ENCODE data around the gene ZNF384.

Gene ZNF384

GRCh38 chr12:6640497-6640896, 48.7 kb downstream of the ZNF384 start:
- peaks cover 13% of the 10 kb centered on the region for H3K9me3 Mint-ChIP-seq
- TF ChIP-seq CTCF (IDR thresholded peaks at IDR 0.05): no peak
- DNase-seq: no peak
- H3K36me3 Mint-ChIP-seq (ENCODE audit: low read depth): peaks cover 5% of the 10 kb centered on the region
- peaks cover 37% of the 10 kb centered on the region for H3K4me1 Mint-ChIP-seq
- no peak overlapping the region for H3K4me3 Mint-ChIP-seq
- no peak overlapping the region for H3K27ac Mint-ChIP-seq
- H3K27me3 Mint-ChIP-seq (ENCODE audit: low read depth, poor library complexity): peaks cover 9% of the 10 kb centered on the region

GRCh38 chr12:6639151-6639801, 49.9 kb downstream of the ZNF384 start:
- no peak overlapping the region for H3K27ac Mint-ChIP-seq
- H3K4me1 Mint-ChIP-seq: peaks cover 32% of the 10 kb centered on the region
- H3K4me3 Mint-ChIP-seq: no peak overlapping the region
- H3K27me3 Mint-ChIP-seq (ENCODE audit: low read depth, poor library complexity): peaks cover 9% of the 10 kb centered on the region
- H3K9me3 Mint-ChIP-seq: peaks cover 7% of the 10 kb centered on the region
- no peak for TF ChIP-seq CTCF (IDR thresholded peaks at IDR 0.05)
- peaks cover 5% of the 10 kb centered on the region for H3K36me3 Mint-ChIP-seq (ENCODE audit: low read depth)
- DNase-seq: no peak

GRCh38 chr12:6638305-6638704, 50.9 kb downstream of the ZNF384 start:
- H3K9me3 Mint-ChIP-seq: peaks cover 6% of the 10 kb centered on the region
- no peak overlapping the region for H3K4me3 Mint-ChIP-seq
- no peak for TF ChIP-seq CTCF (IDR thresholded peaks at IDR 0.05)
- H3K36me3 Mint-ChIP-seq (ENCODE audit: low read depth): no peaks in the 10 kb centered on the region
- peaks cover 9% of the 10 kb centered on the region for H3K27me3 Mint-ChIP-seq (ENCODE audit: low read depth, poor library complexity)
- H3K4me1 Mint-ChIP-seq: peaks cover 32% of the 10 kb centered on the region
- peak overlapping the region; percentile 43 for H3K27ac Mint-ChIP-seq
- no peak for DNase-seq

- Mint-ChIP-seq H3K9me3 (no peaks in the 10 kb centered on the region), H3K4me1 (peaks cover 55% of the 10 kb centered on the region), H3K36me3 (ENCODE audit: low read depth) (no peaks in the 10 kb centered on the region), H3K27me3 (ENCODE audit: low read depth, poor library complexity) (peaks cover 4% of the 10 kb centered on the region), H3K27ac (peak within 1 kb of the TSS; percentile 78), H3K4me3 (no peak within 1 kb of the TSS)
- no peak for DNase-seq
- TF ChIP-seq CTCF (IDR thresholded peaks at IDR 0.05): no peak
Observed at GRCh38 chr12:6635856-6636531, 53.2 kb downstream of the ZNF384 start, which contains the start of gene LPAR5. LPAR5 (minus strand) TSS chr12:6635959; CDS start chr12:6621248, 14,711 bp downstream.

- peaks cover 59% of the 10 kb centered on the region for H3K4me1 Mint-ChIP-seq
- DNase-seq: no peak
- no peaks in the 10 kb centered on the region for H3K36me3 Mint-ChIP-seq (ENCODE audit: low read depth)
- H3K27me3 Mint-ChIP-seq (ENCODE audit: low read depth, poor library complexity): peaks cover 4% of the 10 kb centered on the region
- TF ChIP-seq CTCF (IDR thresholded peaks at IDR 0.05): no peak
- no peak overlapping the region for H3K4me3 Mint-ChIP-seq
- peak overlapping the region; percentile 78 for H3K27ac Mint-ChIP-seq
- H3K9me3 Mint-ChIP-seq: no peaks in the 10 kb centered on the region
Observed at GRCh38 chr12:6635375-6635855, 53.8 kb downstream of the ZNF384 start.
